Ishikawa (cell line): ENCODE results near the gene NOS1AP.

Source experiments
- EP300 ChIP-seq: IDR thresholded peaks from 2 replicates; pipeline ENCODE4 v1.6.1; 2012; ENCODE audit warnings: borderline replicate concordance
- MAX ChIP-seq: IDR thresholded peaks from 2 replicates; pipeline ENCODE4 v1.6.1; 2012
- RAD21 ChIP-seq: IDR thresholded peaks from 2 replicates; pipeline ENCODE4 v1.6.1; 2012; ENCODE audit warnings: low read depth
- TAF1 ChIP-seq: IDR thresholded peaks from 2 replicates; pipeline ENCODE4 v1.6.1; 2012; ENCODE audit warnings: low read depth, mild to moderate bottlenecking
- YY1 ChIP-seq: IDR thresholded peaks from 2 replicates; pipeline ENCODE4 v1.6.1; 2012; ENCODE audit warnings: low read depth
- TF ChIP-seq, protein P1 (sequence below): IDR thresholded peaks from 2 replicates; pipeline ENCODE4 v1.6.1; 2012

DNA sequence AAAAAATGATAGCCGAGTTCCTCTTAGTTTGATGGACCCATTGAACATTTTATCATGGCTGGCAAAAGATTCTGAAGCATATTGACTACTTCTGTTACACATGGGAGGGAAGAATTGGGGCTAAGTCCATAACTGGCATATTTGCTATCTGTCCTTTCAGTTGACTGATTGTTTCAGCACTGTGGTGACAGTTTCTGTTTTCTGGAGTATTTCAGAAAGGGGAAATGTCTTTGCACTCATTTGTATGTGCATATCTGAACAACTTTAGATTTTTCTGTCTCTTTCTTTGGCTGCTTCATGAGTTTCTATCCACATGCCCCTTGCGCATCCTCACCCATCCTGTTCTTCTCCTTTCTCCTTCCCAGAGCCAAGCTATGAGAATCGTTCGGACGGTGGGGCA lies 274.0 kb downstream of the NOS1AP start:
- TF ChIP-seq YY1 (no peak), TAF1 (no peak), EP300 (no peak), MAX (no peak), RAD21 (no peak)
- TF ChIP-seq, protein P1, sequence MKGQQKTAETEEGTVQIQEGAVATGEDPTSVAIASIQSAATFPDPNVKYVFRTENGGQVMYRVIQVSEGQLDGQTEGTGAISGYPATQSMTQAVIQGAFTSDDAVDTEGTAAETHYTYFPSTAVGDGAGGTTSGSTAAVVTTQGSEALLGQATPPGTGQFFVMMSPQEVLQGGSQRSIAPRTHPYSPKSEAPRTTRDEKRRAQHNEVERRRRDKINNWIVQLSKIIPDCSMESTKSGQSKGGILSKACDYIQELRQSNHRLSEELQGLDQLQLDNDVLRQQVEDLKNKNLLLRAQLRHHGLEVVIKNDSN = no peak
